Endothelial cell of umbilical vein (primary cell): Measurements from ENCODE around the gene SARS2. TPM values are rescaled to one million over a fixed set of nuclear protein-coding genes. Genes with fewer than 3 reads are reported as not detected.

Experiments used
- BruUV-seq: library from RNA; stranded (reverse); fragments of 400-500 nt; replicated peaks from 2 replicates; lab custom pipeline; 2021; lab: Mats Ljungman, UMichigan
- CTCF ChIA-PET: fragments of 300-600, 350-600 bp; sonication (Branson Sonifier 250); formaldehyde crosslinking; loops from one replicate; lab custom pipeline; 2021; ENCODE audit warnings: antibody characterized with exemption, inconsistent platforms; lab: Charles Lee
- POLR2A ChIA-PET: fragments of 300-600, 350-600 bp; sonication (Branson Sonifier 250); formaldehyde crosslinking; loops from one replicate; lab custom pipeline; 2021; ENCODE audit warnings: antibody characterized with exemption, inconsistent platforms; lab: Charles Lee
- DNase-seq: peaks from one replicate; pipeline ENCODE4 v3.0.0-alpha.2; 2011; ENCODE audit warnings: low read depth, low spot score
- FAIRE-seq: peaks from 2 replicates; lab custom pipeline; 2011; peaks lifted over from hg19 to GRCh38; lab: Jason Lieb, UNC
- H2AFZ ChIP-seq: 2 replicates; pipeline ENCODE4 v1.6.0; 2012; ENCODE audit warnings: low read depth, low read length, control low read depth, inconsistent platforms
- H3K27ac ChIP-seq: 2 replicates; pipeline ENCODE4 v1.5.1; 2011; ENCODE audit warnings: low read depth, mild to moderate bottlenecking, control low read depth, low read length, moderate library complexity; ENCODE audit not compliant: insufficient read depth
- H3K27me3 ChIP-seq, 2 experiments: 2 replicates each; pipeline versions ENCODE4 v1.6.0 to v1.6.1; 2011; ENCODE audit warnings: low read length in 2 of 2, mixed read lengths in 1 of 2; ENCODE audit not compliant: control insufficient read depth in 2 of 2, insufficient read depth in 2 of 2
- H3K36me3 ChIP-seq, 2 experiments: 2 replicates in 1 of 2; 3 replicates in 1 of 2; pipeline ENCODE4 v1.5.1; 2011; ENCODE audit warnings: low read length in 2 of 2, mild to moderate bottlenecking in 1 of 2, moderate library complexity in 1 of 2; ENCODE audit not compliant: control insufficient read depth in 2 of 2, insufficient read depth in 2 of 2; ENCODE audit errors: extremely low read depth in 1 of 2
- H3K4me1 ChIP-seq: 3 replicates; pipeline ENCODE4 v1.5.1; 2011; ENCODE audit warnings: mild to moderate bottlenecking, low read length; ENCODE audit not compliant: control insufficient read depth, insufficient read depth; ENCODE audit errors: extremely low read depth
- H3K4me2 ChIP-seq: 2 replicates; pipeline ENCODE4 v1.6.1; 2011; ENCODE audit warnings: low read length, control low read depth, mixed read lengths; ENCODE audit not compliant: insufficient read depth
- H3K4me3 ChIP-seq, 3 experiments: fragments of 200-600 bp in 1 of 3; sonication (generic), shearing (Covaris generic) in 1 of 3; replicated peaks in 1 of 3; 2 replicates each; pipeline ENCODE4 v1.5.1; 2011 to 2016; ENCODE audit warnings: control low read depth in 3 of 3, low read length in 3 of 3, mild to moderate bottlenecking in 2 of 3, inconsistent platforms in 1 of 3, low read depth in 1 of 3, moderate library complexity in 1 of 3; ENCODE audit not compliant: insufficient read depth in 1 of 3
- H3K79me2 ChIP-seq: 2 replicates; pipeline ENCODE4 v1.6.0; 2012; ENCODE audit warnings: low read length, inconsistent platforms; ENCODE audit not compliant: control insufficient read depth, insufficient read depth
- H3K9ac ChIP-seq: replicated peaks from 2 replicates; pipeline ENCODE3; 2011; ENCODE audit warnings: low read length, control low read depth; ENCODE audit not compliant: insufficient read depth; ENCODE audit errors: extremely low read depth
- H3K9me1 ChIP-seq: replicated peaks from 3 replicates; pipeline ENCODE4 v1.6.0; 2011; ENCODE audit warnings: mild to moderate bottlenecking, low read length; ENCODE audit not compliant: control insufficient read depth, insufficient read depth; ENCODE audit errors: extremely low read depth
- H3K9me3 ChIP-seq: replicated peaks from 2 replicates; pipeline ENCODE4 v1.5.1; 2012; ENCODE audit warnings: low read length, inconsistent platforms; ENCODE audit not compliant: control insufficient read depth, insufficient read depth
- H4K20me1 ChIP-seq: replicated peaks from 2 replicates; pipeline ENCODE3; 2011; ENCODE audit warnings: mild to moderate bottlenecking, low read length; ENCODE audit not compliant: control insufficient read depth, insufficient read depth; ENCODE audit errors: extremely low read depth
- CTCF ChIP-seq, 2 donors: IDR thresholded peaks; 1 replicate in 1 of 2; 2 replicates in 1 of 2; pipeline ENCODE4 v1.5.1; 2011; ENCODE audit warnings: low read length in 2 of 2, mild to moderate bottlenecking in 2 of 2, moderate library complexity in 2 of 2, control low read depth in 1 of 2, inconsistent platforms in 1 of 2, low read depth in 1 of 2; ENCODE audit not compliant: insufficient read depth in 1 of 2; ENCODE audit errors: extremely low read depth in 1 of 2
- EZH2 ChIP-seq: IDR thresholded peaks from 2 replicates; pipeline ENCODE4 v1.6.1; 2012; ENCODE audit warnings: borderline replicate concordance, low read depth, mild to moderate bottlenecking, moderate library complexity, low read length, inconsistent platforms; ENCODE audit not compliant: severe bottlenecking
- FOS ChIP-seq: IDR thresholded peaks from 2 replicates; pipeline ENCODE4 v1.6.1; 2011; ENCODE audit warnings: mild to moderate bottlenecking, low read length, moderate library complexity, borderline replicate concordance; ENCODE audit not compliant: insufficient read depth
- GATA2 ChIP-seq: IDR thresholded peaks from 2 replicates; pipeline ENCODE4 v1.7.0; 2011; ENCODE audit warnings: low read depth, mild to moderate bottlenecking, moderate library complexity, mixed read lengths, low read length; ENCODE audit not compliant: insufficient read length, insufficient read depth
- JUN ChIP-seq: IDR thresholded peaks from 2 replicates; pipeline ENCODE4 v1.6.1; 2011; ENCODE audit warnings: borderline replicate concordance, low read depth; ENCODE audit not compliant: insufficient read length, insufficient read depth
- MAX ChIP-seq: IDR thresholded peaks from 2 replicates; pipeline ENCODE4 v1.6.1; 2011; ENCODE audit not compliant: insufficient read depth, insufficient read length
- MYC ChIP-seq: IDR thresholded peaks from one replicate; pipeline ENCODE4 v1.6.1; 2011; ENCODE audit warnings: mild to moderate bottlenecking, low read depth, low read length
- POLR2A ChIP-seq: IDR thresholded peaks from 2 replicates; pipeline ENCODE4 v1.6.1; 2012; ENCODE audit warnings: low read depth, mild to moderate bottlenecking, control low read depth, low read length
- POLR2AphosphoS5 ChIP-seq: IDR thresholded peaks from 2 replicates; pipeline ENCODE4 v1.6.1; 2012; ENCODE audit warnings: low read depth, mild to moderate bottlenecking, control low read depth, low read length, moderate library complexity; ENCODE audit not compliant: insufficient read depth
- dilution Hi-C: fragments of 300-500 bp; cut with MboI; formaldehyde crosslinking; loops from one replicate; pipeline ENCODE4 v1.15.0; 2019; ENCODE audit warnings: low sequenced_read_pairs; ENCODE audit not compliant: extremely low pct_ligation_motif_present
- intact Hi-C: fragments of 100-400 bp; cut with micrococcal nuclease; formaldehyde crosslinking; loops from one replicate; pipeline ENCODE4 v1.10.0; 2022
- polyA plus RNA-seq, 4 experiments: library from polyadenylated mRNA; depleted of rRNA in 3 of 4; stranded (reverse) in 3 of 4; unstranded in 1 of 4; fragments of >200 nt; gene quantifications; 2 replicates each; pipeline versions ENCODE4 v1.2.1 to v1.2.3, GENCODE V29; 2011 to 2012; ENCODE audit warnings: missing spikeins in 1 of 4
- total RNA-seq: library from RNA; stranded (reverse); gene quantifications from 2 replicates; pipeline ENCODE4 v1.2.3, GENCODE V29; 2021

Gene SARS2
- total and polyA plus RNA-seq, 2 donors (not counting 3 experiments of a cell fraction or from before 2014, with no cell fraction given), result 40.3 to 43.7 TPM

- H3K4me2 ChIP-seq, result no peak overlapping the region
- peaks cover 4% of the 10 kb centered on the region for H3K4me1 ChIP-seq
- H3K9ac ChIP-seq, result no peak overlapping the region
- H2AFZ ChIP-seq, result no peak overlapping the region
- DNase-seq (no peak), FAIRE-seq (no peak)
- ChIA-PET POLR2A (no interaction called here), CTCF (no interaction called here)
- no peaks in the 10 kb centered on the region for H3K9me1 ChIP-seq
- H4K20me1 ChIP-seq, result no peaks in the 10 kb centered on the region
- intact Hi-C loops, result no loop called here
- TF ChIP-seq POLR2A, result no peak
- no peak for TF ChIP-seq GATA2
- no peak for TF ChIP-seq MYC
- H3K36me3 ChIP-seq, result peaks cover 0 to 9% of the 10 kb centered on the region in 2 experiments
- no peak overlapping the region for H3K4me3 ChIP-seq
- H3K27ac ChIP-seq, result no peak overlapping the region
- H3K27me3 ChIP-seq, result no peaks in the 10 kb centered on the region
- dilution Hi-C loops, result no loop called here
- no TSS peak for BruUV-seq
- no peaks in the 10 kb centered on the region for H3K9me3 ChIP-seq
- no peaks in the 10 kb centered on the region for H3K79me2 ChIP-seq
These were observed 47.3 kb downstream of the SARS2 start for GRCh38 chr19:38883286-38883685.

GRCh38 chr19:38880882-38881609, 49.5 kb downstream of the SARS2 start:
- no peak overlapping the region for H3K4me3 ChIP-seq

More at GRCh38 chr19:38880882-38881609, 49.5 kb downstream of the SARS2 start:
- Histone ChIP-seq H4K20me1 (no peaks in the 10 kb centered on the region), H3K9me3 (no peaks in the 10 kb centered on the region), H3K27me3 (no peaks in the 10 kb centered on the region), H3K4me2 (no peak overlapping the region), H3K9me1 (no peaks in the 10 kb centered on the region), H3K27ac (no peak overlapping the region), H3K9ac (no peak overlapping the region), H2AFZ (no peak overlapping the region), H3K36me3 (peaks cover 0 to 9% of the 10 kb centered on the region in 2 experiments), H3K4me1 (peaks cover 13% of the 10 kb centered on the region), H3K79me2 (no peaks in the 10 kb centered on the region)
- ChIA-PET CTCF (no interaction called here), POLR2A (no interaction called here)
- dilution Hi-C loops, result no loop called here
- intact Hi-C loops, result no loop called here
- DNase-seq (no peak), FAIRE-seq (no peak)
- no TSS peak for BruUV-seq
- TF ChIP-seq GATA2 (no peak), FOS (no peak), CTCF (IDR thresholded peaks at IDR 0.05; ENCODE audit: extremely low read depth in 1 of 2, insufficient read depth in 1 of 2, low read depth in 1 of 2, low read length in 2 of 2) (no peak), EZH2 (no peak), JUN (no peak), POLR2A (no peak), MAX (no peak), MYC (no peak), POLR2AphosphoS5 (no peak)
